HFFc6 (cell line): ENCODE measurements around the gene LMNTD1. TPM values are rescaled to one million over a fixed set of nuclear protein-coding genes. Genes with fewer than 3 reads are reported as not detected.

Source experiments
- DNase-seq: peaks from one replicate; pipeline ENCODE4 v3.0.0-alpha.2; 2018
- H3K27ac Mint-ChIP-seq: 2 replicates; pipeline ENCODE4 v1.8.0; 2020; ENCODE audit warnings: mild to moderate bottlenecking, mixed read lengths
- H3K27me3 Mint-ChIP-seq: 2 replicates; pipeline ENCODE4 v1.8.0; 2021; ENCODE audit warnings: mild to moderate bottlenecking, moderate library complexity, mixed read lengths; ENCODE audit not compliant: insufficient read depth
- H3K36me3 Mint-ChIP-seq: 2 replicates; pipeline ENCODE4 v1.8.0; 2021; ENCODE audit warnings: low read depth, mixed read lengths
- H3K4me1 Mint-ChIP-seq: 2 replicates; pipeline ENCODE4 v1.8.0; 2020; ENCODE audit warnings: low read depth, mixed read lengths
- H3K4me3 Mint-ChIP-seq: 2 replicates; pipeline ENCODE4 v1.8.0; 2020; ENCODE audit warnings: mild to moderate bottlenecking, moderate library complexity, mixed read lengths
- H3K9me3 Mint-ChIP-seq: 2 replicates; pipeline ENCODE4 v1.8.0; 2020; ENCODE audit warnings: mild to moderate bottlenecking, mixed read lengths
- total RNA-seq, 6 experiments: library from RNA; stranded (reverse); fragmentation: NEBNext Ultra II Directional; extraction: Animal tissue kit (Norgen Biotek cat#: 25700); gene quantifications; 2 replicates in 1 of 6; 3 replicates in 5 of 6; pipeline ENCODE4 v1.2.3, GENCODE V29; 2021
- TF ChIP-seq, protein P1 (sequence below): fragments of 200-600 bp; sonication (generic); IDR thresholded peaks from 2 replicates; pipeline ENCODE4 v1.5.0; 2021; ENCODE audit warnings: antibody characterized with exemption, mild to moderate bottlenecking

LMNTD1 gene
- total RNA-seq, 6 experiments from 2014 or later = 0.26 to 1.0 (median 0.52) TPM

DNA sequence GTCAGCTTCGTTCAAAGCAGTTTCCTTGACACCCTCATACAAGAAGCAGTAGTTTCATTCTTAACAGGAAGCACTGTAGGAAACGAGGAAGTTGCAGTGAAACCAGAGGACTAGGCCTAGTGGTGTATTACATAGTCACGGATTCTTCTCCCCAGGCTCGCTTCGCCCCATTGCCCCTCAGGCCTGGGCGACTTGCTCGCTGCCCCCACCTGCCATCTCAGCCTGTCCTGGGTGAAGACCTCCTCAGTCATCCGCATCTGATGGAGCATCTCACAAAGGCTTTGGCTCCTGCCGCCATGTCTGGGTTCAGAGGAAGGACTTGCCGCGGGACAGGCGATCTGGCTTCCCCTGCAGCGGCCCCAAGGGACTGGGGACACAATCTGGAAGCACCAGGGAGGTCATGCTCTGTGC is 93.5 kb downstream of the LMNTD1 start:
- no peak for DNase-seq
- Mint-ChIP-seq H3K4me3 (no peak overlapping the region), H3K27ac (no peak overlapping the region), H3K36me3 (no peaks in the 10 kb centered on the region), H3K4me1 (peaks cover 40% of the 10 kb centered on the region), H3K27me3 (no peaks in the 10 kb centered on the region; the same call in 1 of the 2 replicates), H3K9me3 (peaks cover 6% of the 10 kb centered on the region)
- TF ChIP-seq, protein P1, sequence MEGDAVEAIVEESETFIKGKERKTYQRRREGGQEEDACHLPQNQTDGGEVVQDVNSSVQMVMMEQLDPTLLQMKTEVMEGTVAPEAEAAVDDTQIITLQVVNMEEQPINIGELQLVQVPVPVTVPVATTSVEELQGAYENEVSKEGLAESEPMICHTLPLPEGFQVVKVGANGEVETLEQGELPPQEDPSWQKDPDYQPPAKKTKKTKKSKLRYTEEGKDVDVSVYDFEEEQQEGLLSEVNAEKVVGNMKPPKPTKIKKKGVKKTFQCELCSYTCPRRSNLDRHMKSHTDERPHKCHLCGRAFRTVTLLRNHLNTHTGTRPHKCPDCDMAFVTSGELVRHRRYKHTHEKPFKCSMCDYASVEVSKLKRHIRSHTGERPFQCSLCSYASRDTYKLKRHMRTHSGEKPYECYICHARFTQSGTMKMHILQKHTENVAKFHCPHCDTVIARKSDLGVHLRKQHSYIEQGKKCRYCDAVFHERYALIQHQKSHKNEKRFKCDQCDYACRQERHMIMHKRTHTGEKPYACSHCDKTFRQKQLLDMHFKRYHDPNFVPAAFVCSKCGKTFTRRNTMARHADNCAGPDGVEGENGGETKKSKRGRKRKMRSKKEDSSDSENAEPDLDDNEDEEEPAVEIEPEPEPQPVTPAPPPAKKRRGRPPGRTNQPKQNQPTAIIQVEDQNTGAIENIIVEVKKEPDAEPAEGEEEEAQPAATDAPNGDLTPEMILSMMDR = no peak

DNA sequence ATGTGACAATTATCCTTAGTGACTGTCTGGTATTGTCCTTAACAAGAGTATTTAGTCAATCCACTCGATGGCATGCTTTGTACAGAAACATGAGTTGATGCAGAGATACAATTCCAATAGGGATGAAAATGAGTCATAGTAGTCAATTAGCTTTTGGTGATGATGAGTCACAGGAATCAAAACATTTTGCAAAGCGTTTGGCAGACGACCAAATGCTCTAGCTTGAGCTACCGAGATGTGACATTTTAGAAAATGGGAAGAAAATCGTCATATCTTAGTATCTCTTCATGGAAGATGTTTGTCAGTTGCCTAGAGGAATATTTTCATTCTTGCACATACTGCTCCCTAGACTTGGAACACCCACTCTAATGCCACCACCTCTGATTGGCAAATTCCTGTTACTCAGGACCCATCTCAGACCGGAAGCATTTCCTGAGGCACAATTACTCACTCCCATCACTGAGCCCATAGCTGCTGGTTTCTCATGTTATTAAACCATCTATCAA is 95.0 kb downstream of the LMNTD1 start:
- TF ChIP-seq, protein P1 = no peak
- H3K9me3 Mint-ChIP-seq = peaks cover 6% of the 10 kb centered on the region
- no peaks in the 10 kb centered on the region for H3K36me3 Mint-ChIP-seq
- H3K4me1 Mint-ChIP-seq = peaks cover 40% of the 10 kb centered on the region
- H3K4me3 Mint-ChIP-seq = peak overlapping the region; percentile 62
- H3K27ac Mint-ChIP-seq = peak overlapping the region; percentile 88
- H3K27me3 Mint-ChIP-seq = no peaks in the 10 kb centered on the region; the same call in 1 of the 2 replicates
- DNase-seq = peak; percentile 99

DNA sequence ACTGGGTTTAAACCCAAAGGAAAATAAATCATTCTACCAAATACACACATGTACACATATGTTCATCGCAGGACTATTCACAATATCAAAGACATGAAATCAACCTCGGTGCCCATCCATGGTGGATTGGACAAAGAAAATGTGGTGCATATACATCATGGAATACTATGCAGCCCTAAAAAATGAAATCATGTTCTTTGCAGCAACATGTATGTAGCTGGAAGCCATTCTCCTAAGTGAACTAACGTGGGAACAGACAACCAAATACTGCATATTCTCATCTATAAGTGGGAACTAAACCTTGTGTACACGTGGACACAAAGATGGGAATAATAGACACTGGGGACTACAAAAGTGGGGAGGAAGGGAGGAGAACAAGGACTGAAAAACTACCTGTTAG is 96.6 kb downstream of the LMNTD1 start:
- Mint-ChIP-seq H3K36me3 (no peaks in the 10 kb centered on the region), H3K27ac (no peak overlapping the region), H3K9me3 (peaks cover 6% of the 10 kb centered on the region), H3K27me3 (no peaks in the 10 kb centered on the region; the same call in 1 of the 2 replicates), H3K4me3 (no peak overlapping the region), H3K4me1 (peaks cover 40% of the 10 kb centered on the region)
- DNase-seq = no peak
- TF ChIP-seq, protein P1 = no peak

DNA sequence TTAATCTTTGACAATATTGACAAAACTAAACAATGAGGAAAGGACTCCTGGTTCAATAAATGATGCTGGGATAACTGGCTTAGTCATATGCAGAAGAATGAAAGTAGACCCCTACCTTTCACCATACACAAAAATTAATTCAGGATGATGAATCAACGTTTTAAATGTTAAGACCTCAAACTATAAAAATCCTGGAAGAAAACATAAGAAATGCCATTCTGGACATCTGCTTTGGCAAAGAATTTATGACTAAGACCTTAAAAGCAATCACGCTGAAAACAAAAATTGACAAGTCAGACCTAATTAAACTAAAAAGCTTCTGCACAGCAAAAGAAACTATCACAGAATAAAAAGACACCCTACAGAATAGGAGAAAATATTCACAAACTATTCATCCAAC is 97.4 kb downstream of the LMNTD1 start:
- Mint-ChIP-seq H3K4me3 (no peak overlapping the region), H3K4me1 (peaks cover 40% of the 10 kb centered on the region), H3K27ac (no peak overlapping the region), H3K27me3 (peaks cover under 1% of the 10 kb centered on the region), H3K9me3 (peaks cover 6% of the 10 kb centered on the region), H3K36me3 (no peaks in the 10 kb centered on the region)
- TF ChIP-seq, protein P1 = no peak
- peak; percentile 41 for DNase-seq

DNA sequence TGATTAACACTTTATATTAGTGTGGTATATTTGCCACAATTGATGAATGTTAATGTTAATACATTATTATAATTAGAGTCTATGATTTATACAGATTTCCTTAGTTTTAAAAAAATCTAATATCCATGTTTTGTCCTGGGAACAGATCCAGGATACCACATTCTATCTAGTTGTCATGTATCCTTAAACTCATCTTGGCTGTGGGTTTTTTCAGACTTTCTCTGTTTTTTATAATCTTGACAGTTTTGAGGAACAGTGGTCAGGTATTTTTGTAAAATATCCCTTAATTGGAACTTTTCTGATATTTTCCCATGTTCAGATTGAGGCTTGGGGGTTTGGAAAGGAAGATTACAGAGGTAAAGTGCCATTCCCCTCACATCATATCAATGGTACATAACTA is 104.1 kb downstream of the LMNTD1 start:
- Mint-ChIP-seq H3K27me3 (peaks cover 4% of the 10 kb centered on the region; the same call in 1 of the 2 replicates), H3K9me3 (no peaks in the 10 kb centered on the region), H3K4me3 (no peak overlapping the region), H3K27ac (no peak overlapping the region), H3K36me3 (no peaks in the 10 kb centered on the region), H3K4me1 (no peaks in the 10 kb centered on the region)
- DNase-seq = no peak
- TF ChIP-seq, protein P1 = no peak
